AG04449 (cell line): ENCODE measurements around the gene MARK2.
A peak's percentile ranks its signal among the peaks of the same experiment; 100 is the strongest.

Experiments
- CTCF ChIA-PET: fragments of 350-600 bp; formaldehyde crosslinking; extraction: SDS; loops from one replicate; lab custom pipeline; 2021; ENCODE audit warnings: antibody characterized with exemption; lab: Yijun Ruan, JAX
- POLR2A ChIA-PET: fragments of 400-600, 350-600 bp; formaldehyde crosslinking; extraction: SDS; loops from one replicate; lab custom pipeline; 2020; ENCODE audit warnings: antibody characterized with exemption, inconsistent platforms; lab: Yijun Ruan, JAX
- DNase-seq: peaks from one replicate; pipeline ENCODE4 v3.0.0-alpha.2; 2010; ENCODE audit warnings: low read depth, low spot score
- H3K4me3 ChIP-seq: 2 replicates; pipeline ENCODE4 v1.5.1; 2011; ENCODE audit warnings: low read depth, mild to moderate bottlenecking, control low read depth, low read length
- CTCF ChIP-seq: IDR thresholded peaks from one replicate; pipeline ENCODE4 v1.5.1; 2011; ENCODE audit warnings: mild to moderate bottlenecking, moderate library complexity, low read length, control low read depth, inconsistent platforms; ENCODE audit not compliant: insufficient read depth; ENCODE audit errors: missing control alignments

The MARK2 gene

GRCh38 chr11:63838150-63838677 is 696 bp upstream of the MARK2 start:
- CTCF ChIA-PET, result interaction anchor here (0.5 to 21.2 kb wide), 54 partner anchors 8 to 466 kb away, joined by 3 to 639 read pairs (median 8); partner anchors contain the start of genes COX8A, NAA40, RCOR2 and ZFTA
- peak overlapping the region; percentile 43 for H3K4me3 ChIP-seq
- no peak for TF ChIP-seq CTCF
- POLR2A ChIA-PET, result interaction anchor here (0.7 to 0.9 kb wide), 3 partner anchors 9 to 79 kb away, joined by 3 to 4 read pairs (median 4); partner anchors contain the start of gene RCOR2
- DNase-seq, result no peak

GRCh38 chr11:63839508-63840355 is 822 bp downstream of the MARK2 start:
- peak overlapping the region; percentile 78 for H3K4me3 ChIP-seq
- ChIA-PET POLR2A (interaction anchor here (1.0 kb wide), 1 partner anchor 72 kb away, joined by 5 read pairs; the partner anchor contains the start of gene ZFTA), CTCF (interaction anchor here (3.8 to 21.2 kb wide), 6 partner anchors 22 to 312 kb away, joined by 28 to 639 read pairs (median 46); partner anchors contain the start of gene RCOR2)
- TF ChIP-seq CTCF, result no peak
- DNase-seq, result no peak

GRCh38 chr11:63840356-63841060 is 1.6 kb downstream of the MARK2 start:
- no peak for TF ChIP-seq CTCF
- ChIA-PET POLR2A (interaction anchor here (1.0 kb wide), 1 partner anchor 72 kb away, joined by 5 read pairs; the partner anchor contains the start of gene ZFTA), CTCF (interaction anchor here (1.2 to 21.2 kb wide), 5 partner anchors 32 to 312 kb away, joined by 3 to 639 read pairs (median 46); no protein-coding TSS in a partner anchor)
- no peak for DNase-seq
- peak overlapping the region; percentile 78 for H3K4me3 ChIP-seq

- peak overlapping the region; percentile 78 for H3K4me3 ChIP-seq
- POLR2A ChIA-PET, result interaction anchor here (0.7 kb wide), 1 partner anchor 46 kb away, joined by 3 read pairs; no protein-coding TSS in a partner anchor
- CTCF ChIA-PET, result interaction anchor here (1.1 to 21.2 kb wide), 6 partner anchors 15 to 159 kb away, joined by 3 to 639 read pairs (median 4); no protein-coding TSS in a partner anchor
- DNase-seq, result no peak
- TF ChIP-seq CTCF, result no peak
These were observed 2.6 kb downstream of the MARK2 start for GRCh38 chr11:63841554-63841953.

- ChIA-PET CTCF (interaction anchor here (1.0 to 21.2 kb wide), 4 partner anchors 74 to 305 kb away, joined by 3 to 639 read pairs (median 4); partner anchors contain the start of gene ZFTA), POLR2A (no interaction called here)
- no peak overlapping the region for H3K4me3 ChIP-seq
- no peak for DNase-seq
- no peak for TF ChIP-seq CTCF
These were observed 4.1 kb downstream of the MARK2 start for GRCh38 chr11:63843041-63843440.
